MV-4-11 (cell line): ENCODE data around the gene DENND1A.
"Not testable (repeated sequence)": the region's sequence is repeated elsewhere in the genome, so short reads cannot be mapped to it uniquely, and the experiment has no call there.

Experiments
- DNase-seq: peaks from one replicate; lab custom pipeline; 2025; lab: John Stamatoyannopoulos, UW

The DENND1A gene

GRCh38 chr9:123410281-123410910 lies 519.5 kb downstream of the DENND1A start:
- DNase-seq, result no peak

DNA sequence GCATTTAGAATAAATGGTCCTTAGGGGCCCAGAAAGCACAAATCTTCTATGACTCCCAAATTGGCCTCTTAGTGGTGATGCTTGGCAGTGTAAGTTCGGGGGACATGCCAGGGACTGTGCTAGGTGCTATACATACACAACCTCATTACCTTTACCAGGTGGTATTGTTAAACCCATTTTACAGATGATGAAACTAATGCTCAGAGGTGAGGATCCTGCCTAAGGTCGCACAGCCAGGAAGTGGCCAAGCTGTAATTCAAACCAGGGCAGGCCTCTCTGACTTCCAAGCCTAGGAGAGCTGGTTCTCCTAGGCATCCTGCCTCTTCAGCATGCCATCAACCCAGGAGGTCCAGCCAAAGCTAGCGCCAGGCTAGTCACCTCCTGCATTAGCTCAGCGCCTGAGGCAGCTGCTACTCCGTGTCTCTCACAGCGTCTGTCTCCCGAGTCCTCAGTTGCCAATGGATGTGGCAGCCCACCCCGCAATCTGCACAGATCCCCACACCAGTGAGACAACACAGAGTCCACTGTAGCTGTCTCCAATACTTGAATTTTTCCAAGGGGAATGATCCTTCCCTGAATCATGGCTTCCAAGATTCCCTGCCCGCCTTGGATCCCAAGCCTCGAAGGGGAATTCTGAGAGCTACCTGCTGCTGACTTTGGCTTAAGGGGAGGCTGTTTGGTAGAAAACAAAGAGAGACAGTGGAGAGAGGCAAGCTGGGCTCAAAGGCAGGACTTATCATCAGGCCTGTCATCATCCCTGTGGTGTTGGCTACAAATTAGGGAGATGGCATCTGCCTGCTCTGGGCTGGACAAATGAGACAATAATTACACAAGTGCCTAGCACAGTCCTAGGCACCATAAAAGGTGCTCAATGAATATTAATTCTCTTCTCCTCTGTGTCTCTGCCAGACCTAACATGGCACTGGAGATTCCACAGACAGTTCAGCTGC lies 521.3 kb downstream of the DENND1A start:
- DNase-seq, result no peak

- DNase-seq, result peak; percentile 31
Observed at GRCh38 chr9:123407217-123407851, 522.6 kb downstream of the DENND1A start.

- peak; percentile 86 for DNase-seq
Observed at GRCh38 chr9:123406691-123407216, 523.2 kb downstream of the DENND1A start.

DNA sequence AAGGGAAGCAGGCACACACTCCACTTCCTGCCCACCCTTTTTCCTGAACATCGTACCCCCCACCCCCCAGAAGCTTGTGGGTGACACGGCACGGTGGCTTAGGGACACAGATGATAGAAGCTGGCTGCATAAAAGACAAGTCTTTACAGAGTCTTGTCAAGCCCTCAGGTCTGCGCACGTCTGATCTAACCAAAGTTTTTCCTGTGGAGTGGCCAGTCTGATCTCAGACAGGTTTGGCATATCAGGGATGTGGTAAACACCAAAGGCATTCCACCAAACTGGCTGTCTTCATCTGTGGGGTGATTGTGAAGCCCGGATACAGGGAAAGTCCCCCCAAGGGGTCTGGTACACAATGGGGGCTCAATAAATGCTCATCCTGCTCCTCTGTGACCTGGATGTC lies 523.9 kb downstream of the DENND1A start:
- DNase-seq, result no peak

- DNase-seq, result no peak
Observed at GRCh38 chr9:123402981-123403509, 526.9 kb downstream of the DENND1A start.

- peak; percentile 34 for DNase-seq
Observed at GRCh38 chr9:123401879-123402513, 527.9 kb downstream of the DENND1A start.

GRCh38 chr9:123400926-123401503 lies 528.9 kb downstream of the DENND1A start:
- no peak for DNase-seq

- no peak for DNase-seq
Observed at GRCh38 chr9:123399803-123400378, 530.0 kb downstream of the DENND1A start.

DNA sequence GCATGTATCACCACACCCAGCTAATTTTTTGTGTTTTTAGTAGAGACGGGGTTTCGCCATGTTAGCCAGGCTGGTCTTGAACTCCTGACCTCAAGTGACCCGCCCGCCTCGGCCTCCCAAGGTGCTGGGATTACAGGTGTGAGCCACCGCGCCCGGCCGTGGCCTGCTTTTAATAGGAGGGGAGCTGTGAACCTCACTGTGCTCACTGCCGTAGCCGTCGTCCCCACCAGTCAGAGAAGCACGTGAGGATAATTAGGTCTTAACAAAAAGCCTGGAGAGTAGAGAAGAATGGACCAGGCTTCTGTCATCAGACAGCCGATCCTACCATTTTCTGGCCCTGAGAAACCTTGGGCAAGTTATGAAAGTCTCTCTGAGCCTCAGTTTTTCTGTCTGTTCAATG lies 531.0 kb downstream of the DENND1A start:
- not testable (repeated sequence) for DNase-seq

DNA sequence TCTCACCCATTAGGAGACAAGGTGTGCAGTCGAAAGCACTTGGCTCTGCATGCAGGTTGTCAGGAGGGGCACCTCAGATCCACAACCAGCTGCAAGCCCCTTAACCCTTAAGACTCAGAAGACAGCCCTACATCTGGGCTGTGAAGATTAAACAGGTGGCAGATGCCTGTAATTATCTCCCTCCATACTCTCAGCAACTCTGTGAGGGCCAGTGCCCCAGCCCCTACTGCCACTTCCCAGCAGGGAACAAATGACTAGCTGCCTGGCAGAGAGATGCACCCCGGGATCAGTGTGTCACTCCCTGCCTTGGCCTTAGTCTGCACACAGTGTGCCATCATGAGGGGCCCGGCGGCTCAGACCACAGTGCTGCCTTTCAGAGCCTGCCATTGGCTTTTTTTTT lies 532.0 kb downstream of the DENND1A start:
- DNase-seq, result no peak

GRCh38 chr9:123395689-123396511 lies 534.0 kb downstream of the DENND1A start:
- no peak for DNase-seq

DNA sequence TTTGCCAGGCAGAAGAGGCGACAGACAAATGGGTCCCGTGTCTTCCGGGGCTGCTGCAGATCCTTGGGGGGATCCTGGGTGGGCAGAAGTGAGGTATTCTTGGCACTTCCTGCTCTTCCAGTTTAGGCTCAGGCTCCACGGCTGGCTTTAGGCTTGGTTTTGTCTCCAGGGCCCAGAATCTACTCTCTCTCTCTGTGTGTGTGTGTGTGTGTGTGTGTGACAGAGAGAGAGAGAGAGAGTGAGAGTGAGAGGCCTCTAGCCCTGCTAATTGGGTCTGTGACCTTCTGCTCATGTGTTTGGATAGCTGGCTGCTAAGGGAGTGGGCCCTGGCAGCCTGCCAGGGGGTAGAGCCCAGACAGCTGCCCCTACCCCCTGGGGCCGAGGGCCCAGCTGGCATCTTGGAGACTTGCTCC lies 534.6 kb downstream of the DENND1A start:
- DNase-seq, result no peak

GRCh38 chr9:123394291-123395235 lies 535.4 kb downstream of the DENND1A start:
- DNase-seq, result no peak

- no peak for DNase-seq
Observed at GRCh38 chr9:123392802-123393201, 537.1 kb downstream of the DENND1A start.

DNA sequence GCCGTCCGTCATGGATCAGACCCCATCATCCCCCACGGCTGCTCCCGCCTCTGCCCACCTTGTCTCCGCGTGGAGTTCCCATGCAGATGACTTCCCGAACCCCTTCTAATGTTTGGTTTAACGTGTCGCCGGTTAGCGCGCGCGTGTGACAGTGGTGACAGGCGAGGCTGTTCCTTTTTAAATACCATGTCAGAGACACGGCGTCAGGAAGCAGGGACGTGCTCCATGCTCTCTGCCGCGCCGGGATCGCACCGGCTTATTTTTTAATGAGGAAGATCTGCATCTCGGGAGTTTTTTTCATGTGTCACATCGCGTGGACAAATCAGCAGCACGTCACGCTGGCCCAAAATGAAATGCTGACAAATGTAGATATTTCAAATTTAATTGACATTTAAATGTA lies 538.0 kb downstream of the DENND1A start:
- no peak for DNase-seq

DNA sequence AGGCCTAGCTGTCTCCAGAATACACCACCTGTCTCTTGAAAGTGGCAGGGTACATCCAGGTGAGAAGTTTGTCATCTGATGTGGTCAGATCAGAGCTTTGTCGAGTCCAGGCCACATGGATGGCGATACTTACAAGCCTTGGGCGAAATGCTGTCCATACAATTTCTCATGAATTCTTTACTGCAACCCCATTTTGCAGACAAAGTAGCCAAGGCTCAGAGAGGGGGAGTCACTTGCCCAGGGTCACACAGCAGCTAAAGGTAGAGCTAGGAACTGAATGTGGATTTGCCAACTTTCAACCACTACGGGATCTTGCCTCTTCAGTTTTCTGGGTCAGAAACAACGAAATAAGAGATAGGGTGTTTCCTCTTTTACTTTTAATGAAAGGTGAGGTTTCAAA lies 538.7 kb downstream of the DENND1A start:
- no peak for DNase-seq

GRCh38 chr9:123390337-123391135 lies 539.4 kb downstream of the DENND1A start:
- DNase-seq, result no peak
